AG09319 (cell line): Measurements from ENCODE around the gene PLA2G2D.

Experiments
- DNase-seq: peaks from one replicate; pipeline ENCODE4 v3.0.0-alpha.2; 2010; ENCODE audit warnings: low read depth; ENCODE audit errors: extremely low read depth
- TF ChIP-seq, protein P1 (sequence below): IDR thresholded peaks from 2 replicates; pipeline ENCODE4 v1.5.1; 2011; ENCODE audit warnings: low read depth, mild to moderate bottlenecking, inconsistent platforms, low read length, moderate library complexity

Gene PLA2G2D

DNA sequence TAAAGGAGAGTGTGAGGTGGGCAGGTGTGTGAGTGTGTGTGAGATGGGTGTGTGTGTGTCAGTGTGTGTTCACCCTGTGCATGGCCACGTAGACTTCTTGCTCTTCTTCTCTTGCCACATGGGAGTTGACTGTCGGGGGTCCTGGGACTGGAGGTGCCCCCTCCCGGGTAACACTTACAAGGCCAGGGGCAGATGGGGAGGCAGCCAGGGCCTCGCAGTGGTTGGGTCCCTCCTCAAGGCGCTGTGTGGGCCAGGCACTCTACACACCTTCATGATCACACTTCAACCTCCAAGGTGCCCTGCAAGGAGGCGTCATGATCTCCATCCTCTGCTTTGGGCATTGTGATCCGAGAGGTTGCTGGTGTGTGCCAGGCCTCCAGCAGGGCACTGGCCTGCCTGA, 22.1 kb upstream of the PLA2G2D start:
- DNase-seq = no peak
- TF ChIP-seq, protein P1, sequence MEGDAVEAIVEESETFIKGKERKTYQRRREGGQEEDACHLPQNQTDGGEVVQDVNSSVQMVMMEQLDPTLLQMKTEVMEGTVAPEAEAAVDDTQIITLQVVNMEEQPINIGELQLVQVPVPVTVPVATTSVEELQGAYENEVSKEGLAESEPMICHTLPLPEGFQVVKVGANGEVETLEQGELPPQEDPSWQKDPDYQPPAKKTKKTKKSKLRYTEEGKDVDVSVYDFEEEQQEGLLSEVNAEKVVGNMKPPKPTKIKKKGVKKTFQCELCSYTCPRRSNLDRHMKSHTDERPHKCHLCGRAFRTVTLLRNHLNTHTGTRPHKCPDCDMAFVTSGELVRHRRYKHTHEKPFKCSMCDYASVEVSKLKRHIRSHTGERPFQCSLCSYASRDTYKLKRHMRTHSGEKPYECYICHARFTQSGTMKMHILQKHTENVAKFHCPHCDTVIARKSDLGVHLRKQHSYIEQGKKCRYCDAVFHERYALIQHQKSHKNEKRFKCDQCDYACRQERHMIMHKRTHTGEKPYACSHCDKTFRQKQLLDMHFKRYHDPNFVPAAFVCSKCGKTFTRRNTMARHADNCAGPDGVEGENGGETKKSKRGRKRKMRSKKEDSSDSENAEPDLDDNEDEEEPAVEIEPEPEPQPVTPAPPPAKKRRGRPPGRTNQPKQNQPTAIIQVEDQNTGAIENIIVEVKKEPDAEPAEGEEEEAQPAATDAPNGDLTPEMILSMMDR = no peak

DNA sequence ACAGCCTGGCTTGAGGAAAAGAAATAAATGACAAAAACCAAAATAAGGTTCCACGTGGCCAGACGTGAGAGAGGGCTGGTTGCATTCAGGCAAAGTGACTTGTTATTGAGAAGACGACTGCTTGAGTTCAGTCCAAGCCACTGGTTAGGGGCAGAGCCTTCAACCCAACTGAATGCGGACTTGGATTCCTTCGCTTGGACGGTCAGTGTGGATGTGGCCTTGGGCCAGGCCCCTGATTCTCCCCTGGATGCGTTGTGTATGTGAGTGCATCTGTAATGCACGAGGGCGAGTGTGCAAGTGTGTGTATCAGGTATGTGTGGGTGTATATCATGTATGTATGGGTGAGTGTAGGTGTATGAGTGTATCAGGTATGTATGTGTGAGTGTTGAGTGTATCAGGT, 21.7 kb upstream of the PLA2G2D start:
- TF ChIP-seq, protein P1 = no peak
- no peak for DNase-seq

DNA sequence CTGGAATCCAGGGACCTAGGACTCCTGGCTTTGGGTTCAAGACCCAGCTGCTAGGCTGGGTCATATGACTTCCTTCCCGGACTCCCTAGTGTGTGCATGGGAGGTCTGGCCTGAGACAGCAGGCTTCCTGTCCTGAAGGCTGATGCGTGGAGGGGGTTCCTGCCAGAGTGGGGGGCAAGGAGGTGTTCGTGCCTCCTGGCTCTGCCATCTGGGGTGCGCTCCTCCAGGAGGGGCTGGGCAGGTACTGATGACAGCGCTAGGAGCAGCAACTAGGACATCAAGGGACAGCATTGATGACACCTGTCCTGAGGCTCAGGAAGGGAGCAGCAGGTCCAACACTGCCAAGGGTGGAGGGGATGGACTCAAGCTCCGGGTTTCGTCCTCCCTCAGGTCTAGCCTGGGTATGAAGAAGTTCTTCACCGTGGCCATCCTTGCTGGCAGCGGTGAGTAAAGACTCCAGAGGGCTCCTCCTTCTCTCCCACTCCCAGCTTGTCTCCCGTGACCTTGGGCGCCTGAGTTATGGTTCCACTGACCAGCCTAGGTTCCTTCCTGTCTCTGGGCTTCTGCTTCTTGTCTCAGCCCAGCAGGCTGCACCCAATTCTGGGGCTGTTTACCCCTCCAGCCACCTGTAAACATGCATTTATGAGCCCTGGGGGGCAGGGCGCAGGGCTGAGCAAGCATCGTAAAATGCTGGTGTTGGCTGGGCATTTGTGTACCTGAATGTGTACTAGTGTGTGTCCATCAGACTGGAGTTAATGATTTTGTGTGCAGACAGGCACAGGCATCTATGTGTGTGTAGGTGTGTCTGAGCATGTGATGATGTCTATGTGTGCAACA, 20.7 kb upstream of the PLA2G2D start:
- DNase-seq = no peak
- TF ChIP-seq, protein P1 = no peak

DNA sequence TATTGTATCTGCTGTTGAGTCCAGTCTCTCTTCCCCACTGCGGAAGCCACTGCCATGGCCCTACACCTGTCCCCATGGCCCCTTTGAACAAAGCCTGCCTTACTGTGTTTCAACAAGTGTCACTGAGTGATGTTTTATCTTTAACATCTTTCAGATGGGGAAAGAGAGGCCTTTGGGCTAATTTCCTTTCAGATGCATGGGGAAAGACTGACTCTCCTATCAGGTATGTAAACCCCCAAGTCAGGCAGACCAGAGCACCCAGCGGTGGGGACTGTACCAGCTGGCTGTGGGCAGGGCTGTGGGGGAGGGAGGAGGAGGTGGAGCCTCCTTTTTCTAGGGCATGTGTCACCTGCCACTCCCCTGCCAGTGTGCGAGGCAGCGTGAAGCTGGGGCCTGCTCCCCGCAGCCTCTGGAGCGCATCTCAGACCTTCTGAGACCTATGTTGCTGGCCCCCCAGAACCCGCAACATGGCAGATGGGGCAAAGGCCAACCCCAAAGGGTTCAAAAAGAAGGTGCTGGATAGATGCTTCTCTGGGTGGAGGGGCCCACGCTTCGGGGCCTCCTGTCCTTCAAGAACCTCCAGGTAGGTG, 19.7 kb upstream of the PLA2G2D start, which contains the start of gene PLA2G2F:
Gene PLA2G2F (plus strand): TSS at position 363 of the 590 bp plus-strand sequence. CDS start 105 bp downstream, at position 468.
- TF ChIP-seq, protein P1 = no peak
- DNase-seq = no peak

DNA sequence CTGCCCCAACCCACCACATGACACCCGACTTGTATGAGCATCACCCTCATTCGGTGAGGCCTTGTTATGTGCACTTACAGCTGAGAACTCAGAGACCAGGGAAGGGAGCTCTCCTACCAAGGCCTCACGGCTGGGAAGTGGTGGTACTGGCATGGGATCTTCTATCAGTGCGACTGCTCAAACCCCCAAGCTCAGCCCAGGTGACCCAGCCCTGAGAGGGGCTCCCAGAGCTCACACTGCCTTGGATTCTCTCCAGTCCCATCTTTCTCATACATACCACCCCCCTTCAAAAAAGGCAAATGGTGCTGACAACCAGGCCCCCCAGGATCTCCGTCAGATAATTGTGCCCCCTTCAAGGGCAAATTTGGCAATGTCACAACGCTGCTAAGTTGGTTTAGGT, 19.0 kb upstream of the PLA2G2D start:
- DNase-seq = no peak
- TF ChIP-seq, protein P1 = no peak

DNA sequence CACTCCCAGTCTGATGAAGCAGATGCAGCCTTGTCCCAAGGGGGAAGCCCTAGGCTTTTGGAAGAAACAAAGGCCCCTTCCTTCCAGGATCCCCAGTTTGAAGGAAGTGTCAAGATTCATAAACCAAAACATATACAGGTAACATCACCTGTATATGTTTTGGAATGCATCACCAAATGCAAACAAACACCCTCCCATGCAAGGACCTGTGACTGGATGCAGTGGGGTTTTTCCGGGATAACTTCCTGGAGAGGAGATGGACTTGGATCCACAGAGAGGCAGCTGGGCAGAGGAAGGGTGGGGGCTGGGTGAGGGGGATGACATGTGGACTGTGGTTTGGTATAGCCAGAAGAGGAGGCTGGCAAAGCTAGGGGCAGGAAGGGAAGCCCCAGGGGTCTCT, 18.3 kb upstream of the PLA2G2D start:
- TF ChIP-seq, protein P1 = no peak
- DNase-seq = no peak

DNA sequence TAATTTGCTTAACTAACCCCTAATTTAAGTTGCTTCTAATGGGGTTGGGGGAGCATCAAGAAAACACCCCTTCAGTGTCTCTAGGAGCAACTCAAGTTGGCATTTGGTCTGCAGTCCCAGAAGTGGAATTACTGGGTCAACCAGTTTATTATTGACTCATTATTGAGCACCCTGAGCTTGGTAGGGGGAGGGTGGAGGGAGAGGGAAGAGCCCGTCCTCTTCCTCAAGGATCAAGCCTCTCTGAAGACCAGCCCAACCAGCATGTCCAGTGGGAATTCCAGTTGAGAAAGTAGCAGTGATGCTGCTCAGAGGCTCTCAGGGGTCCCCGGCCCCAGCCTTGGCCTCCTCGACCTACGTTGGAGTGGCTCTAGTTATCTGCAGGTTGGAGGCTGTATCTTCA, 17.7 kb upstream of the PLA2G2D start:
- DNase-seq = no peak
- TF ChIP-seq, protein P1 = no peak
